ENCODE data around the gene STARD3. TPM values are rescaled to one million over a fixed set of nuclear protein-coding genes. Genes with fewer than 3 reads are reported as not detected.

The STARD3 gene
- total RNA-seq, 1 donor from 2014 or later = 58.2 TPM

- H3K27me3 Mint-ChIP-seq = peaks cover 64% of the 10 kb centered on the region
- ChIA-PET POLR2A (no interaction called here), CTCF (no interaction called here)
- peaks cover 2% of the 10 kb centered on the region for H3K9me3 Mint-ChIP-seq
- no peak for TF ChIP-seq CTCF (IDR thresholded peaks at IDR 0.05)
- peaks cover 29% of the 10 kb centered on the region for H3K4me1 Mint-ChIP-seq
- intact Hi-C loops (cut with micrococcal nuclease) = no loop called here
- no peak overlapping the region for H3K4me3 Mint-ChIP-seq
- no peak overlapping the region for H3K27ac Mint-ChIP-seq
- no peaks in the 10 kb centered on the region for H3K36me3 Mint-ChIP-seq (ENCODE audit: low read depth)
- DNase-seq = no peak
- no peak for ATAC-seq (ENCODE audit: low read depth)
Observed at GRCh38 chr17:39595928-39596510, 40.9 kb upstream of the STARD3 start.

GRCh38 chr17:39596543-39597267, 40.2 kb upstream of the STARD3 start:
- no peak for ATAC-seq (ENCODE audit: low read depth)
- ChIA-PET CTCF (no interaction called here), POLR2A (no interaction called here)
- Mint-ChIP-seq H3K27me3 (peaks cover 65% of the 10 kb centered on the region), H3K4me1 (peaks cover 29% of the 10 kb centered on the region), H3K27ac (no peak overlapping the region), H3K4me3 (no peak overlapping the region), H3K9me3 (peaks cover 2% of the 10 kb centered on the region), H3K36me3 (ENCODE audit: low read depth) (no peaks in the 10 kb centered on the region)
- intact Hi-C loops (cut with micrococcal nuclease) = no loop called here
- DNase-seq = no peak
- no peak for TF ChIP-seq CTCF (IDR thresholded peaks at IDR 0.05)

- no peak overlapping the region for H3K4me3 Mint-ChIP-seq
Observed at GRCh38 chr17:39597372-39598046, 39.4 kb upstream of the STARD3 start.

GRCh38 chr17:39598047-39598481, 38.9 kb upstream of the STARD3 start:
- no peak for ATAC-seq (ENCODE audit: low read depth)
- Mint-ChIP-seq H3K4me3 (no peak overlapping the region), H3K27me3 (peaks cover 73% of the 10 kb centered on the region), H3K36me3 (ENCODE audit: low read depth) (no peaks in the 10 kb centered on the region), H3K4me1 (peaks cover 27% of the 10 kb centered on the region), H3K9me3 (no peaks in the 10 kb centered on the region), H3K27ac (no peak overlapping the region)
- no peak for DNase-seq
- intact Hi-C loops (cut with micrococcal nuclease) = no loop called here
- ChIA-PET CTCF (no interaction called here), POLR2A (no interaction called here)
- TF ChIP-seq CTCF (IDR thresholded peaks at IDR 0.05) = no peak

More at GRCh38 chr17:39597372-39598046, 39.4 kb upstream of the STARD3 start:
- ChIA-PET POLR2A (no interaction called here), CTCF (no interaction called here)
- no peaks in the 10 kb centered on the region for H3K9me3 Mint-ChIP-seq
- H3K4me1 Mint-ChIP-seq = peaks cover 27% of the 10 kb centered on the region
- ATAC-seq (ENCODE audit: low read depth) (no peak), DNase-seq (no peak)
- no peaks in the 10 kb centered on the region for H3K36me3 Mint-ChIP-seq (ENCODE audit: low read depth)
- intact Hi-C loops (cut with micrococcal nuclease) = no loop called here
- H3K27ac Mint-ChIP-seq = no peak overlapping the region
- TF ChIP-seq CTCF (IDR thresholded peaks at IDR 0.05) = no peak
- H3K27me3 Mint-ChIP-seq = peaks cover 70% of the 10 kb centered on the region

- POLR2A ChIA-PET = no interaction called here
- Mint-ChIP-seq H3K27ac (no peak overlapping the region), H3K9me3 (no peaks in the 10 kb centered on the region), H3K4me1 (peaks cover 29% of the 10 kb centered on the region), H3K4me3 (no peak overlapping the region), H3K27me3 (peaks cover 73% of the 10 kb centered on the region), H3K36me3 (ENCODE audit: low read depth) (no peaks in the 10 kb centered on the region)
- intact Hi-C loops (cut with micrococcal nuclease) = no loop called here
- ATAC-seq (ENCODE audit: low read depth) (no peak), DNase-seq (no peak)
- CTCF ChIA-PET = no interaction called here
- no peak for TF ChIP-seq CTCF (IDR thresholded peaks at IDR 0.05)
Observed at GRCh38 chr17:39598630-39599003, 38.3 kb upstream of the STARD3 start.

Measured in activated B cell treated with CpG ODN at 0.5 μM for 24 hours (primary cell).